ENCODE measurements around the gene PROSER2. TPM values are rescaled to one million over a fixed set of nuclear protein-coding genes. Genes with fewer than 3 reads are reported as not detected.

PROSER2 gene
- total and polyA plus RNA-seq, 2 donors (not counting 3 experiments of a cell fraction or from before 2014, with no cell fraction given): 5.9 to 22.6 TPM

- Histone ChIP-seq H3K4me3 (replicated peaks in 1 of 3; ENCODE audit: insufficient read depth in 1 of 3, low read depth in 1 of 3, low read length in 3 of 3) (no peak overlapping the region), H3K9me1 (replicated peaks; ENCODE audit: control insufficient read depth, extremely low read depth, insufficient read depth, low read length) (no peaks in the 10 kb centered on the region), H3K4me1 (ENCODE audit: control insufficient read depth, extremely low read depth, insufficient read depth, low read length) (no peaks in the 10 kb centered on the region), H3K4me2 (ENCODE audit: insufficient read depth, low read length) (no peak overlapping the region), H4K20me1 (replicated peaks; ENCODE audit: control insufficient read depth, extremely low read depth, insufficient read depth, low read length) (no peaks in the 10 kb centered on the region), H3K36me3 (ENCODE audit: control insufficient read depth in 2 of 2, extremely low read depth in 1 of 2, insufficient read depth in 2 of 2, low read length in 2 of 2) (no peaks in the 10 kb centered on the region), H3K27ac (ENCODE audit: insufficient read depth, low read depth, low read length) (no peak overlapping the region), H3K79me2 (ENCODE audit: control insufficient read depth, insufficient read depth, low read length) (no peaks in the 10 kb centered on the region), H2AFZ (ENCODE audit: low read depth, low read length) (no peak overlapping the region), H3K9me3 (replicated peaks; ENCODE audit: control insufficient read depth, insufficient read depth, low read length) (no peaks in the 10 kb centered on the region), H3K9ac (replicated peaks; ENCODE audit: extremely low read depth, insufficient read depth, low read length) (no peak overlapping the region), H3K27me3 (ENCODE audit: control insufficient read depth in 2 of 2, insufficient read depth in 2 of 2, low read length in 2 of 2) (no peaks in the 10 kb centered on the region)
- no TSS peak for BruUV-seq (replicated peaks)
- POLR2A ChIA-PET: no interaction called here
- CTCF ChIA-PET: interaction anchor here (1.2 kb wide), 1 partner anchor 90 kb away, joined by 5 read pairs; no protein-coding TSS in a partner anchor
- no peak for TF ChIP-seq GATA2 (IDR thresholded peaks at IDR 0.05; ENCODE audit: insufficient read depth, insufficient read length, low read depth, low read length)
- TF ChIP-seq JUN (IDR thresholded peaks at IDR 0.05; ENCODE audit: borderline replicate concordance, insufficient read depth, insufficient read length, low read depth): no peak
- no peak for TF ChIP-seq CTCF (IDR thresholded peaks at IDR 0.05; ENCODE audit: extremely low read depth in 1 of 2, insufficient read depth in 1 of 2, low read depth in 1 of 2, low read length in 2 of 2)
- TF ChIP-seq FOS (IDR thresholded peaks at IDR 0.05; ENCODE audit: borderline replicate concordance, insufficient read depth, low read length): no peak
- no peak for TF ChIP-seq POLR2AphosphoS5 (IDR thresholded peaks at IDR 0.05; ENCODE audit: insufficient read depth, low read depth, low read length)
- no peak for TF ChIP-seq EZH2 (IDR thresholded peaks at IDR 0.05; ENCODE audit: borderline replicate concordance, low read depth, low read length, severe bottlenecking)
- TF ChIP-seq MYC (IDR thresholded peaks at IDR 0.05; ENCODE audit: low read depth, low read length): no peak
- no peak for TF ChIP-seq MAX (IDR thresholded peaks at IDR 0.05; ENCODE audit: insufficient read depth, insufficient read length)
- TF ChIP-seq POLR2A (IDR thresholded peaks at IDR 0.05; ENCODE audit: low read depth, low read length): no peak
- dilution Hi-C loops (cut with MboI; ENCODE audit: extremely low pct_ligation_motif_present, low sequenced_read_pairs): no loop called here
- DNase-seq (ENCODE audit: low read depth, low spot score) (no peak), FAIRE-seq (no peak)
- intact Hi-C loops (cut with micrococcal nuclease): no loop called here
Observed at GRCh38 chr10:11909618-11910017, 86.5 kb downstream of the PROSER2 start.
